Breast epithelium (tissue), 3 donors: ENCODE measurements around the gene SLC16A12.

Source experiments
- CTCF ChIP-seq, 3 donors: fragments of 450-650 bp; IDR thresholded peaks; one replicate each; pipeline ENCODE4 v1.5.1; 2016 to 2017; ENCODE audit warnings: antibody characterized with exemption in 3 of 3, mild to moderate bottlenecking in 3 of 3, moderate library complexity in 3 of 3
- POLR2A ChIP-seq: fragments of 450-650 bp; IDR thresholded peaks from one replicate; pipeline ENCODE4 v1.6.1; 2016; ENCODE audit warnings: antibody characterized with exemption, mild to moderate bottlenecking, moderate library complexity
- POLR2AphosphoS5 ChIP-seq, 3 donors: sonication (generic); formaldehyde crosslinking; IDR thresholded peaks; one replicate each; pipeline ENCODE4 v1.6.1; 2017; ENCODE audit warnings: antibody characterized with exemption in 3 of 3

GRCh38 chr10:89388806-89389205, 146.6 kb downstream of the SLC16A12 start:
- TF ChIP-seq CTCF (IDR thresholded peaks at IDR 0.05) (no peak), POLR2A (no peak), POLR2AphosphoS5 (IDR thresholded peaks at IDR 0.05) (no peak)
